ENCODE measurements around the gene PDE4A. TPM values are rescaled to one million over a fixed set of nuclear protein-coding genes. Genes with fewer than 3 reads are reported as not detected.
A peak's percentile ranks its signal among the peaks of the same experiment; 100 is the strongest.

The PDE4A gene
- total and polyA plus RNA-seq, 2 of the 13 experiments (the other 11 are each of a cell fraction or from before 2014, with no cell fraction given) = 1.1 to 4.1 TPM

DNA sequence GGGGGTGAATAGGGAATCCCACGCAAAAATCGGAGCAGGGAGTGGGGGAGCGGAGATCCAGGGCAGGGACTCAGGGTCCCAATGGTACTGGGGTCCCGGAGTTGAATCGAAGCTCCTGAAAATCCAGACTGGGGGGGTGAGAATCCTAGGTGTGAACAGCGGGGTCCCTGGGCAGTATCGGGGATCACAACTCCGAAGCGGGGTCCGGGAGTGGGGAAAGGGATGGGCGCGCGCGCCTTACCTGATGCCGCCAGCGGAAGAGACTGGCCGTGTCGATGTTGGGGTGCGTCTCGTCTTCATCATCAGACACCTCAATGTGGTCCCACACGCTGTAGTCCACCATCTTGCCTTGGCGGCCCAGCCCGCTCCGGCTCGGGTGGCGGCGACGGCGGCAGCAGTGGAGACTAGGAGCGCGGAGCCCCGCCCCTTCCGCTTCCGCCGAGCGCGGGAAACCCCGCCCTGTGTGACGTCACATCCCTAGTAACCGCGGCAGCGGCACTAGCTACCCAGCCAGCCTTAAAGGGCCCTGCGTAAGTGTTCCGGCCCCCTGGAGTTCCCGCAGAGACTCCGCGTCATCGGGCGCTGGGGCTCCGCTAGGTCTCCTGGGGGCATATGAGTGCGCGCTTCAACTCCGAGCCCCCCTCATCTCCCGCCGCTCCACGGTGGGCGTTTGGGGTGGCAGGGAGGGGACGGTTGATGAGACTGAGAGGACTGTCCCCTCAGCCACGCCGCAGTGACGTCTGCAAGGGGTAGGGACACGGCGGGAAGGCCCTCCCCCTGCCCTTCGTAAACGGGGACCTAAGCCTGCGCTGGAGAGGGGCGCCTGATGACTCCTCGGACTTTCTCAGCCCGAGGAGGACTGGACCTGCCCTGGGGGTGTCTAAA, 17.0 kb upstream of the PDE4A start, which contains the start of gene CDC37 (continued):
- TF ChIP-seq CTCF (CRISPR knock-in tag; IDR thresholded peaks at IDR 0.05) (no peak), ZNF790 (CRISPR knock-in tag; IDR thresholded peaks at IDR 0.05; ENCODE audit: borderline replicate concordance) (no peak), YY1 (IDR thresholded peaks at IDR 0.05; ENCODE audit: insufficient read depth, insufficient replicate concordance, low read depth, low read length) (peak; percentile 89), ZHX2 (IDR thresholded peaks at IDR 0.05; ENCODE audit: low read depth) (peak; percentile 81), ZHX2 (CRISPR knock-in tag; IDR thresholded peaks at IDR 0.05; ENCODE audit: borderline replicate concordance) (no peak; the same call in 1 of the 2 replicates), ZNF530 (CRISPR knock-in tag; IDR thresholded peaks at IDR 0.05; ENCODE audit: low read depth) (no peak), THAP7 (CRISPR knock-in tag; IDR thresholded peaks at IDR 0.05) (no peak), SRSF1 (optimal IDR thresholded peaks at IDR 0.05; ENCODE audit: low read depth, low read length) (peak; percentile 57), MAF1 (CRISPR knock-in tag; IDR thresholded peaks at IDR 0.05; ENCODE audit: borderline replicate concordance) (peak; percentile 57; the same call in 1 of the 2 replicates), IKZF1 (IDR thresholded peaks at IDR 0.05) (no peak), ZNF782 (CRISPR knock-in tag; IDR thresholded peaks at IDR 0.05; ENCODE audit: borderline replicate concordance) (peak; percentile 49; the same call in 1 of the 2 replicates), MXD3 (CRISPR knock-in tag; IDR thresholded peaks at IDR 0.05) (no peak), SP2 (CRISPR knock-in tag; IDR thresholded peaks at IDR 0.05) (peak; percentile 84)
- TF ChIP-seq, protein P1, sequence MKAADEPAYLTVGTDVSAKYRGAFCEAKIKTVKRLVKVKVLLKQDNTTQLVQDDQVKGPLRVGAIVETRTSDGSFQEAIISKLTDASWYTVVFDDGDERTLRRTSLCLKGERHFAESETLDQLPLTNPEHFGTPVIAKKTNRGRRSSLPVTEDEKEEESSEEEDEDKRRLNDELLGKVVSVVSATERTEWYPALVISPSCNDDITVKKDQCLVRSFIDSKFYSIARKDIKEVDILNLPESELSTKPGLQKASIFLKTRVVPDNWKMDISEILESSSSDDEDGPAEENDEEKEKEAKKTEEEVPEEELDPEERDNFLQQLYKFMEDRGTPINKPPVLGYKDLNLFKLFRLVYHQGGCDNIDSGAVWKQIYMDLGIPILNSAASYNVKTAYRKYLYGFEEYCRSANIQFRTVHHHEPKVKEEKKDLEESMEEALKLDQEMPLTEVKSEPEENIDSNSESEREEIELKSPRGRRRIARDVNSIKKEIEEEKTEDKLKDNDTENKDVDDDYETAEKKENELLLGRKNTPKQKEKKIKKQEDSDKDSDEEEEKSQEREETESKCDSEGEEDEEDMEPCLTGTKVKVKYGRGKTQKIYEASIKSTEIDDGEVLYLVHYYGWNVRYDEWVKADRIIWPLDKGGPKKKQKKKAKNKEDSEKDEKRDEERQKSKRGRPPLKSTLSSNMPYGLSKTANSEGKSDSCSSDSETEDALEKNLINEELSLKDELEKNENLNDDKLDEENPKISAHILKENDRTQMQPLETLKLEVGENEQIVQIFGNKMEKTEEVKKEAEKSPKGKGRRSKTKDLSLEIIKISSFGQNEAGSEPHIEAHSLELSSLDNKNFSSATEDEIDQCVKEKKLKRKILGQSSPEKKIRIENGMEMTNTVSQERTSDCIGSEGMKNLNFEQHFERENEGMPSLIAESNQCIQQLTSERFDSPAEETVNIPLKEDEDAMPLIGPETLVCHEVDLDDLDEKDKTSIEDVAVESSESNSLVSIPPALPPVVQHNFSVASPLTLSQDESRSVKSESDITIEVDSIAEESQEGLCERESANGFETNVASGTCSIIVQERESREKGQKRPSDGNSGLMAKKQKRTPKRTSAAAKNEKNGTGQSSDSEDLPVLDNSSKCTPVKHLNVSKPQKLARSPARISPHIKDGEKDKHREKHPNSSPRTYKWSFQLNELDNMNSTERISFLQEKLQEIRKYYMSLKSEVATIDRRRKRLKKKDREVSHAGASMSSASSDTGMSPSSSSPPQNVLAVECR (CRISPR knock-in tag; IDR thresholded peaks at IDR 0.05; ENCODE audit: borderline replicate concordance) = peak; percentile 96; the same call in 1 of the 2 replicates
